Testis (tissue), 2 donors: Measurements from ENCODE around the gene NDUFA12.

Experiments
- POLR2A ChIP-seq: fragments of 450-650 bp; IDR thresholded peaks from one replicate; pipeline ENCODE4 v1.6.1; 2017; ENCODE audit warnings: antibody characterized with exemption, mild to moderate bottlenecking, moderate library complexity
- TF ChIP-seq, protein P1 (sequence below), 3 experiments: fragments of 450-650 bp in 2 of 3; fragments of 200-600 bp in 1 of 3; sonication (generic) in 1 of 3; IDR thresholded peaks; one replicate each; pipeline ENCODE4 v1.5.1; 2016 to 2019; ENCODE audit warnings: antibody characterized with exemption in 3 of 3, mild to moderate bottlenecking in 2 of 3, moderate library complexity in 1 of 3

DNA sequence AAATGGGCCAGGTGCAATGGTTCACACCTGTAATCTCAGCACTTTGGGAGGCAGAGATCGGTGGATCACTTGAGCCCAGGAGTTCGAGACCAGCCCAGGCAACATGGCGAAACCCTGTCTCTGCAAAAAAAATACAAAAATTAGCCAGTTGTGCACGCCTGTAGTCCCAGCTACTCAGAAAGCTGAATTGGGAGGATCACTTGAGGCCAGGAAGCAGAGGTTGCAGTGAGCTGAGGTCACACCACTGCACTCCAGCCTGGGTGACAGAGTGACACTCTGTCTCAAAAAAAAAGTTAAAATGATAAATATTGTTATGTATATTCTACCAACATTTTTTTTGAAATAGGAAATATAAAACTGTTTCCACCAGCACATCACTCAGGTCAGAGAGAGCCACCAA is 64.9 kb downstream of the NDUFA12 start:
- TF ChIP-seq POLR2A = no peak
- TF ChIP-seq, protein P1, sequence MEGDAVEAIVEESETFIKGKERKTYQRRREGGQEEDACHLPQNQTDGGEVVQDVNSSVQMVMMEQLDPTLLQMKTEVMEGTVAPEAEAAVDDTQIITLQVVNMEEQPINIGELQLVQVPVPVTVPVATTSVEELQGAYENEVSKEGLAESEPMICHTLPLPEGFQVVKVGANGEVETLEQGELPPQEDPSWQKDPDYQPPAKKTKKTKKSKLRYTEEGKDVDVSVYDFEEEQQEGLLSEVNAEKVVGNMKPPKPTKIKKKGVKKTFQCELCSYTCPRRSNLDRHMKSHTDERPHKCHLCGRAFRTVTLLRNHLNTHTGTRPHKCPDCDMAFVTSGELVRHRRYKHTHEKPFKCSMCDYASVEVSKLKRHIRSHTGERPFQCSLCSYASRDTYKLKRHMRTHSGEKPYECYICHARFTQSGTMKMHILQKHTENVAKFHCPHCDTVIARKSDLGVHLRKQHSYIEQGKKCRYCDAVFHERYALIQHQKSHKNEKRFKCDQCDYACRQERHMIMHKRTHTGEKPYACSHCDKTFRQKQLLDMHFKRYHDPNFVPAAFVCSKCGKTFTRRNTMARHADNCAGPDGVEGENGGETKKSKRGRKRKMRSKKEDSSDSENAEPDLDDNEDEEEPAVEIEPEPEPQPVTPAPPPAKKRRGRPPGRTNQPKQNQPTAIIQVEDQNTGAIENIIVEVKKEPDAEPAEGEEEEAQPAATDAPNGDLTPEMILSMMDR (IDR thresholded peaks at IDR 0.05) = no peak
